GM12801 (cell line): Measurements from ENCODE around the gene SUMO3.

Source experiments
- TF ChIP-seq, protein P1 (sequence below): IDR thresholded peaks from one replicate; pipeline ENCODE4 v1.5.1; 2011; ENCODE audit warnings: control low read depth; ENCODE audit not compliant: insufficient read length; ENCODE audit errors: extremely low read depth

The SUMO3 gene

GRCh38 chr21:44850208-44850800, 32.4 kb upstream of the SUMO3 start:
- TF ChIP-seq, protein P1, sequence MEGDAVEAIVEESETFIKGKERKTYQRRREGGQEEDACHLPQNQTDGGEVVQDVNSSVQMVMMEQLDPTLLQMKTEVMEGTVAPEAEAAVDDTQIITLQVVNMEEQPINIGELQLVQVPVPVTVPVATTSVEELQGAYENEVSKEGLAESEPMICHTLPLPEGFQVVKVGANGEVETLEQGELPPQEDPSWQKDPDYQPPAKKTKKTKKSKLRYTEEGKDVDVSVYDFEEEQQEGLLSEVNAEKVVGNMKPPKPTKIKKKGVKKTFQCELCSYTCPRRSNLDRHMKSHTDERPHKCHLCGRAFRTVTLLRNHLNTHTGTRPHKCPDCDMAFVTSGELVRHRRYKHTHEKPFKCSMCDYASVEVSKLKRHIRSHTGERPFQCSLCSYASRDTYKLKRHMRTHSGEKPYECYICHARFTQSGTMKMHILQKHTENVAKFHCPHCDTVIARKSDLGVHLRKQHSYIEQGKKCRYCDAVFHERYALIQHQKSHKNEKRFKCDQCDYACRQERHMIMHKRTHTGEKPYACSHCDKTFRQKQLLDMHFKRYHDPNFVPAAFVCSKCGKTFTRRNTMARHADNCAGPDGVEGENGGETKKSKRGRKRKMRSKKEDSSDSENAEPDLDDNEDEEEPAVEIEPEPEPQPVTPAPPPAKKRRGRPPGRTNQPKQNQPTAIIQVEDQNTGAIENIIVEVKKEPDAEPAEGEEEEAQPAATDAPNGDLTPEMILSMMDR: no peak

DNA sequence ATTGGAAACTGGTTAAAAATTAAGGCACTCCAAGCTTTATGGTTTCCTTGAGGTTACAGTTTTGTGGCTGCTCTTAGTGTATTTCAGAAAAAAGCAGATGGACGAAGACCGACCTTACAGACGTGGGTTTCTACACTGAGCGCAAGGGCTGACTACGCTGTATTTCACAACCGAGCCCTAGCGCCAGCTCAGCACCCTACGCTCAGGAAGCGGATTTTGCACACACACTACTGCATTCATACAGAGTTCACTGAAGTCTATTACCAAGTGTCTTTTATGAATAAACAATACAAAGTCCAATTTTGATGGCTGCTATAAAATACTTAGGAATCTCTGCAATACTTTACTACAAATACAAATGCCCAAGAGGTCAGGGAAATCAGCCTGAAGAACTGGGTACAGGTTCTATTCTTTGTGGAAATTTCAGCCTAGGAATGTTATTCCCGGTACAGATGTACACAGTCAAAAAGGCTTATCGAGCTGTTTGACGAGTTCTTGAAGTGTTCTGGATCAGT, 31.8 kb upstream of the SUMO3 start:
- TF ChIP-seq, protein P1: no peak

DNA sequence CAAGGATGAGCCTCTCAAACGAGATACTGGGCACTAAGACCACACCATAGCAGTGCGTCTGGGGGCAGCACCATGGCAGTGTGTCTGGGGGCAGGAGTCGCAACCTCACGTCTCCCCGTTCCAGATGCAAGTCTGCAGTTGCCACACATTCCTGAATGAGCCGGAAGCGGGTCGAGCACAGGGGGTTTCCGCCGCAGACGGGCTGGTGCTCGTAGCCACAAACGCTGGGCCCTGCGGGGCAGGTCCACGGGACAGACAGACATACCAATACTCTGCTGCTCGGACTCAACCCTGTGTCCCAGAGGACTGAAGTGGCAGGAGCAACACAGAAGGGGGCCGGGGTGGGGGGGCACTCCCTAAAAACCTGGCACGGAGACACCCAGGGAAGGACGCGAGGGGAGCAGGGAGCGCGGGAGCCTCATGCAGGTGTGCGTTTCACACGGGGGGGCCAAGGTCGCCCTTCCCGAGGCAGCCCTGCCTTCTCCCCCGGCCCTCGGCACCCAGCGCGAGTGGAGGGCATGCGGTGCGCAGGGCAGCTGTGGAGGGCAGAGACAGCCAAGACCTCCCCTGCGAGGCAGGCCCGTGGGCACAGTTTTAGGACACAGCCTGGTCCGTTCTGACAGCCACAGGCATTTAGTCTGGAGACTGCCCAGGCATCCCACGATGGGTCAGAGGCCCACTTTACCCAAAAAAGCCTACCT, 31.1 kb upstream of the SUMO3 start:
- TF ChIP-seq, protein P1: no peak

GRCh38 chr21:44847261-44848056, 29.6 kb upstream of the SUMO3 start:
- TF ChIP-seq, protein P1: no peak

GRCh38 chr21:44846485-44847260, 28.8 kb upstream of the SUMO3 start:
- TF ChIP-seq, protein P1: no peak

DNA sequence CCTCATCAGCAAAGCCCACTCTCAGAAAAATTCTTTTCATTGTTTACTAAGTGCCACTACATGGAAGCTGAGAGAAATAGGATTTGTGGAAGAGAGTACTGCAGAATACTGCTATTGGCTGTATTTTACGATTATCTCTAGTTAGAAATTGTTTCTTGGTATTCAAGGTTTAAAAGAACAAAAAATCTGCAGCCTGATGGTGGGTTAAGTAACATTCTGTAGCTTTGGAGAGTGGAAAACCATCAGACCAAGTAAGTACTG, 28.3 kb upstream of the SUMO3 start:
- TF ChIP-seq, protein P1: no peak
